Glomerular endothelial cell (primary cell): ENCODE data around the gene PLEKHM3. TPM values are rescaled to one million over a fixed set of nuclear protein-coding genes. Genes with fewer than 3 reads are reported as not detected.
"Not testable (repeated sequence)": the region's sequence is repeated elsewhere in the genome, so short reads cannot be mapped to it uniquely, and the experiment has no call there.

ENCODE experiments used
- DNase-seq: peaks from one replicate; pipeline ENCODE4 v3.0.0-alpha.2; 2011; ENCODE audit warnings: low read depth, low spot score; ENCODE audit errors: extremely low read depth
- total RNA-seq: library from RNA; depleted of rRNA; stranded (reverse); fragments of >200 nt; gene quantifications from 2 replicates; pipeline ENCODE4 v1.2.3, GENCODE V29; 2015

Gene PLEKHM3
- total RNA-seq, 1 donor from 2014 or later: 7.8 TPM

GRCh38 chr2:208037564-208038487 lies 12.5 kb upstream of the PLEKHM3 start:
- no peak for DNase-seq

DNA sequence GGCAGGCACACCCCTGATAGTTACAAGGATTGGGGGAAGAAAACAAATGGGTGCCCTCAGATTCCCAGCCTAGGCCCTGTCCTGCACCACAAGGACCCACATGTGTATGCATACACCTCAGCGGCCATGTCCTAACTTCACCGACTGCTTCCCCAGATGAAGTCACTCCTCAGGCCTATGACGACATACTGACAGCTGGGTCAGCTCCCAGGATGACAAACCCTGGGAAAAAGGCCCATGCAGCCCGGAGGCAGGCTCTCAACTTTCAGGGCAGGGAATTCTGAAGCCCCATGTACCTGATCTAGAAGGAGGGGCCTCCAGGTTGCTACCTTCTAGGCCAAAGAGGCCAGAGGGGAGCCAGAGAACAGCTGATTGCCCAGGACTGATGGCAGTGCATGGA lies 11.0 kb upstream of the PLEKHM3 start:
- DNase-seq: no peak

GRCh38 chr2:208034503-208035140 lies 9.3 kb upstream of the PLEKHM3 start:
- no peak for DNase-seq

DNA sequence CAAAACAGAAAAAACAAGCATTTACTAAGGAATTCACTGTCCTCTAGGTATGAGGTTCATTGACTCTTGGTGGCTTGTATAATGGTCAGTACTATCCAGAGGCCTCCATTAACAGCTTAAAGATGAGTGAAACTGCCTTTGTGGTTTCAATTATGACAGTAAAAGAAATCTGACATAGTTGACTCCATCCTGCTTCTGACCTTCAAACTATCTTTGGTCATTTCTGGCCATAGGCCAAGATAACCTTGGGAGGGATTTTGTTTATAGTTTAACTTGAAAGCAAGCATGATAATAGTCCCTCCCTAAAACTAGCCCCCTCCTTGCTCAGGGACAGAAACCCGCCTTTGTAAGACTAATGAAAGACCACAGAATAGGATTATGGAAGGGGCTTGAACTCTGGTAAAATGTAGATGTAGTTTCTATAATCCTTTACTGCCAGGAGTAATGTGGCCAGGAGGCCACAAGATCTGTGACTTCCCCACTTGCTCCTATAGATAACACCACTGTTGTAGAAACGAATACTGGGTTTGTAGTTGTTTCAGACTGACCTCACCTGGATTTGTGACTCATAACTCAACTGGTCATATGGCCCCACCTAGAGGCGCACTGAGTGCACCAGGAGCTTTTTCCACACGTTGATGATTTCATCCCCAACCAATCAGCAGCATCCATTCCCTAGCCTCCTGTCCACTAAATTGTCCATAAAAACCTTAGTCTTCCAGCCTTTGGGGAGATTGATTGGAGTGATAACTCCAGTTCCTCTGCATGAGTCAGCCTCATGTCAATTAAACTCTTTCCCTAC lies 8.6 kb upstream of the PLEKHM3 start:
- DNase-seq: peak; percentile 25

GRCh38 chr2:208031608-208032019 lies 6.3 kb upstream of the PLEKHM3 start:
- no peak for DNase-seq

GRCh38 chr2:208025814-208026184 lies 472 bp upstream of the PLEKHM3 start:
- no peak for DNase-seq

DNA sequence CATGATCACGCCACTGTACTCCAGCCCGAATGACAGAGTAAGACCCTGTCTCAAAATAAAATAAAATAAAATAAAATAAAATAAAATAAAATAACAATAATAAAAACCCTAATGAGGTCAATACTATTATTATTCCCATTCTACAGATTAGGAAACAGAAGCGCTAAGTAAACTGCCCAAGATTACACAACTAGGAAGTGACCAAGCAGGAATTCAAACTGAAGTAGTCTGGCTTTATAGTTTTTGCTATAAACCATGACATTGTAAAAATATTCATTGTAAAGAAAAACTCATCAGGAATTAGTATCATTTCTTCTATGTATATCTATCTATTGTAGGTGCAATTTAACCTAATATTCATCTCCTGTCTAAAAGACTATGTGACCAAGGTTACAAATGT lies 1.2 kb downstream of the PLEKHM3 start:
- DNase-seq: no peak

DNA sequence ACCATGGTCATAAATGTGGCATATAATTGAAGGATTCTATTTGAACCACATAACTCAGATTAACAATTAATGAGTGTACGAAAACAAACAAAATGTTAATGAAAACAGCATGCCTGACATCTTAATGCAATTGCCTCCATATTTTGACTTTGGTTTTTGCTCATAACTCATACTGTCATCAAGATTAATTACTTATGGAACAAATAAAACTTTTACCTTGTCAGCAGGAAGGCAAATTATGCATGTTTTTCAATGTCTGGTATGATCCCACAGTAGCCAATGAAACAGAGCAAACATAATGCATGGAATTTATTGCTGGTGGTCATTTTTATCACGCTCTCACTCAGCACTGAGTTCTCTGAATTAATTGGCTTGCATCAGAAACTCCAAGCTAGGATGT lies 5.1 kb downstream of the PLEKHM3 start:
- DNase-seq: no peak

GRCh38 chr2:208018124-208018712 lies 7.1 kb downstream of the PLEKHM3 start:
- not testable (repeated sequence) for DNase-seq

DNA sequence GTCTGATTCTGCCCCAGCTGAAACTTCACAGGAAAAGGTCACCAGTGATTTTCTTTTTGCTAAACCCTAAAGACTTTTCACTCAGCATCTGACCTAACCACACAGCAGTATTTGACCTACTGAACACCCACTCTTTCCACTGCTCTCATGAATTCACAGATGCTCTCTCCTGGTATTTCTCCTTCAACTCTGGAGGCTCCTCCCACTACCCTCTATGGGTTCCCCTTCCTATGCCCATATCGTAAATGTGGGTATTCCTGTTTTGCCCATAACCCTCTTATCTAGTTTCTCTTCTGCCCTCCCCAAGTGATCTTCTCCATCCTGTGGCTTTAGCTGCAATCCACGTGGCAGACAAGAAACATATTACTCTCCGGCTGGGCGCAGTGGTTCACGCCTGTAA lies 7.6 kb downstream of the PLEKHM3 start:
- no peak for DNase-seq

GRCh38 chr2:208015475-208015874 lies 9.9 kb downstream of the PLEKHM3 start:
- peak; percentile 10 for DNase-seq

GRCh38 chr2:208013285-208014178 lies 11.8 kb downstream of the PLEKHM3 start:
- peak; percentile 20 for DNase-seq

- DNase-seq: no peak
Measured at GRCh38 chr2:208012449-208012848, 12.9 kb downstream of the PLEKHM3 start.

DNA sequence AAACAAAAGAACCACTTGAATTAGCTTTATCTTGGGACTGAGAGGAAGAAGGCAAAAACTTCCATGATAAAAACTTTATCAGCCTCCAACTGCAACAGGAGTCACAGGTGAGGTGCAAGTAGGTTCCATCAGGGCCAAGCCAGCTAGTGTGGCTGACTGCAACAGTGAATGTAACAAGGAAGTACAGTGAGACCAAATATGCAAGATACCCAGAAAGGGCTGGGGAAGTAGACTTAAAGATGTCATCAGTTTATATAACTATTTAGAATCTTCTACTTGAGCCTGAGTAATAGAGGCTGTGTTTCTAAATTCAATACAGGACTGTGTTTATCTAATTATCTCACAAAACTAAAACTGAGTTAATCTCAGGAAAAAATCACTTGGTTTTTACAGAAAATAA lies 14.8 kb downstream of the PLEKHM3 start:
- DNase-seq: no peak

- no peak for DNase-seq
Measured at GRCh38 chr2:208006833-208007232, 18.5 kb downstream of the PLEKHM3 start.

- no peak for DNase-seq
Measured at GRCh38 chr2:208006337-208006736, 19.0 kb downstream of the PLEKHM3 start.

DNA sequence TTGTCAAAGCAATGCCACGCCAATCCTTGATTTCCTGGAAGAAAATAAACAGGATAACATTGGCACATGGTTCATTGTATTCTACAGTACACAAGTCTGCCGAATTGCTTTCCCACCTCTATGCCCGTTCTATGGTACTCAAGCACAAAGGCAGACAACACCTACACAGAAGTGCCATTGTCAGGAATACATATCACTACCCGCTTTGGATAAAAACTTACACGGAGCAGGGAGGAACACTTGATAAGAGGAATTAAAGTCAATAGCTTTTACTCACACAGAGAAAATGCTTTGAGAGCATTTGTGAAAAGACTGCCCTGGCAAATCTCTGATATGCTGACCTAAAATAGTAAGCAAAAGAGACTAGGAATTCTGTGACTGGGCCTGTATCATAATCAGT lies 23.4 kb downstream of the PLEKHM3 start:
- DNase-seq: no peak

DNA sequence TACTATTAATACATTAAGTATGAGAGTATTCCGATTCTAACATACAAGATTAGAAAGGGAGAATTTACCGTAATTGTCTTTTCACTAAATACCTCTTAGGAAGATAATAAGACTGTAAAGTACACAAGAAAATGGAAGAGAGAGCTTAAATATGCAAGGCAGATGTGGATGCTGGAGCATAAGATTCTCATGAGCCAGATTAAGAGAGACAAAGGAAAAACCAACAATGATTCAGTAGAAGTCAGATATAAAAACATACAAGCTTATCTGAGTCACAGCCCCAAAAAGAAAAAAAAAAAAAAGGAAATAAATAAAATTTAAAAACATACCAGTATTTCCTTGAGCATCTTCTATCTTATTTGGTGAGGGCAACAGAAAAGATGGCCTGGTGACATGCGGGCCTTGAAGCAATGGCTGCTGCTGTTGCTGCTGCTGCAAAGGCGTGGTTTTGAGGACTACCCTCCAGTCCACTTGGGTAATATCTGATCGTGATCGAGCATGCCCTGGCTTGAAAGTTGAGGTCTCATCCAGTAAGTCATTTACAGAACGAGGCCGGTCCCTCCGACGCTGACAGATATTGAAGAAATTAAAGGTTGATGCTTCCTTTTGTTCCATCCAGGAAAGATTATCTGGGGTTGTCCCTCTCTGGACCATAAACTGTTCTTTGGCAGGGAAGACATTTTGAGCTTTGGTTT lies 24.5 kb downstream of the PLEKHM3 start:
- no peak for DNase-seq

DNA sequence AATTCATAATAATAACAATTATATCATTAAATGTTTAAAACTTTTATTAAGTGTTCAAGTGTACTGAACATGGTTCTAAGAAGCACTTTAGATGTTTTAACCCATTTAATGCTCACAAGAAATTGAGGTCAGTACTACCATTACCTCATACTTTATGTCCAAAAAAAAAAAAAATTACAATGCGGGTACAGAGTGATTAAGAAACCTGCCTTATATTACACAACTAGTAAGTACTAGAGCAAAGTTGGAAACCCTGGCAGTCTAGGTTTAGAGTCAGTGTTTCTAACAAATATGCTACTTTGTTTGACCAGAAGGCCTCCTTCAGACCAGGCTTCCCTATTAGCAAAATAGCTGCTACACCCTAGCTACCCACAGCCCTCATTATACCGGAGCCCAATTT lies 28.5 kb downstream of the PLEKHM3 start:
- no peak for DNase-seq
